ENCODE measurements around the gene CAMK1G. TPM values are rescaled to one million over a fixed set of nuclear protein-coding genes. Genes with fewer than 3 reads are reported as not detected.

The CAMK1G gene
- total and polyA plus RNA-seq, 2 of the 4 experiments (the other 2 are of a cell fraction), result 0.72 to 1.8 TPM

DNA sequence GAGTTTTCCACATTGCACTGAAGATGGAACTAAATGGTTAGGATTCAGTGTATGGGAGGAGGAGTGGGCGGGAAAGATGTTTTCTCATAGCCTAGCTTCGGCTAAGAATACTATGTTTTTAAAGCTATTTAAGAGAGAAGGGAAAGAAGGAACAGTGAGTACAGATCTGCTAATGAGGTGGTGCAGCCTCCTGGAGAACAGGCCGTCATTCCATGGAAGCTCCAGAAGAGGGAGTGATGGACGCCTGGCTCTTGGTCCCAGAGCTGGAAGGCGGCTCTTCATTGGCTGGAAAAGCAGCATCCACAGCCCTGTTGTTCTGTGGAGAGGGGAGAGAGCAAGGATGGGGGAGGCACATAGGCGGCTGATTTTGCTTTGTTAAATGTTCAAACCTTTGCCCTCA lies 6.9 kb downstream of the CAMK1G start:
- Histone ChIP-seq H2AK5ac (ENCODE audit: low read depth, low read length) (no peak overlapping the region), H3K23ac (ENCODE audit: low read depth, low read length) (no peak overlapping the region), H2BK15ac (ENCODE audit: low read depth, low read length) (no peak overlapping the region), H4K8ac (ENCODE audit: low read depth in 2 of 2, low read length in 2 of 2) (no peak overlapping the region), H3K4me2 (ENCODE audit: low read depth, low read length) (no peak overlapping the region), H3K79me1 (ENCODE audit: low read depth in 1 of 2, low read length in 2 of 2) (no peaks in the 10 kb centered on the region), H2BK120ac (ENCODE audit: low read depth, low read length) (no peak overlapping the region), H3K4ac (ENCODE audit: low read depth, low read length) (no peak overlapping the region), H3K9me1 (ENCODE audit: insufficient read depth, low read length) (no peaks in the 10 kb centered on the region; the same call in 1 of the 2 replicates), H4K91ac (ENCODE audit: insufficient read depth, low read depth, low read length) (no peak overlapping the region), H3K27ac (ENCODE audit: insufficient read depth, low read length) (no peak overlapping the region), H3K14ac (replicated peaks; ENCODE audit: low read depth, low read length) (no peak overlapping the region), H3K56ac (ENCODE audit: extremely low read depth, insufficient read depth, low read length) (no peak overlapping the region), H3K4me1 (ENCODE audit: control insufficient read depth, insufficient read depth, low read length) (peaks cover 3% of the 10 kb centered on the region; the same call in 1 of the 2 replicates), H3K4me3 (ENCODE audit: insufficient read depth, low read depth, low read length) (no peak overlapping the region), H2BK20ac (ENCODE audit: low read depth, low read length) (no peak overlapping the region), H4K5ac (ENCODE audit: low read depth, low read length) (no peak overlapping the region), H2AK9ac (replicated peaks; ENCODE audit: low read depth, low read length, poor library complexity) (no peak overlapping the region), H2AFZ (replicated peaks; ENCODE audit: low read length, poor library complexity) (no peak overlapping the region), H3K9me3 (ENCODE audit: control insufficient read depth, insufficient read depth, low read length) (no peaks in the 10 kb centered on the region), H3K9ac (ENCODE audit: low read depth, low read length) (no peak overlapping the region), H2BK5ac (ENCODE audit: low read depth, low read length, poor library complexity, severe bottlenecking) (no peak overlapping the region), H4K20me1 (ENCODE audit: insufficient read depth, low read length) (no peaks in the 10 kb centered on the region), H3K18ac (ENCODE audit: low read depth, low read length) (no peak overlapping the region), H3K27me3 (ENCODE audit: control insufficient read depth, insufficient read depth, low read length) (no peaks in the 10 kb centered on the region), H3K36me3 (ENCODE audit: control insufficient read depth, insufficient read depth, low read length) (no peaks in the 10 kb centered on the region)
- ATAC-seq (ENCODE audit: low read depth) (peak; percentile 75), DNase-seq (no peak)
- CTCF ChIA-PET, result interaction anchor here (0.7 to 1.0 kb wide), 2 partner anchors 10 to 26 kb away, joined by 3 read pairs; no protein-coding TSS in a partner anchor
- intact Hi-C loops (cut with micrococcal nuclease) (no loop called here), in situ Hi-C loops (cut with MboI; ENCODE audit: low sequenced_read_pairs) (no loop called here), dilution Hi-C loops (cut with HindIII; ENCODE audit: low sequenced_read_pairs, unreplicated experiment) (no loop called here)
- TF ChIP-seq RFX5 (IDR thresholded peaks at IDR 0.05; ENCODE audit: low read depth, low read length) (no peak), CHD1 (IDR thresholded peaks at IDR 0.05; ENCODE audit: low read depth, low read length) (no peak), SMC3 (IDR thresholded peaks at IDR 0.05; ENCODE audit: low read depth, low read length) (peak; percentile 29; the same call in 1 of the 2 replicates), POLR2A (IDR thresholded peaks at IDR 0.05; ENCODE audit: low read depth, low read length) (no peak), RAD21 (IDR thresholded peaks at IDR 0.05; ENCODE audit: low read length) (peak; percentile 32; the same call in 1 of the 2 replicates), RCOR1 (IDR thresholded peaks at IDR 0.05; ENCODE audit: insufficient replicate concordance, low read length) (no peak)
- TF ChIP-seq, protein P1, sequence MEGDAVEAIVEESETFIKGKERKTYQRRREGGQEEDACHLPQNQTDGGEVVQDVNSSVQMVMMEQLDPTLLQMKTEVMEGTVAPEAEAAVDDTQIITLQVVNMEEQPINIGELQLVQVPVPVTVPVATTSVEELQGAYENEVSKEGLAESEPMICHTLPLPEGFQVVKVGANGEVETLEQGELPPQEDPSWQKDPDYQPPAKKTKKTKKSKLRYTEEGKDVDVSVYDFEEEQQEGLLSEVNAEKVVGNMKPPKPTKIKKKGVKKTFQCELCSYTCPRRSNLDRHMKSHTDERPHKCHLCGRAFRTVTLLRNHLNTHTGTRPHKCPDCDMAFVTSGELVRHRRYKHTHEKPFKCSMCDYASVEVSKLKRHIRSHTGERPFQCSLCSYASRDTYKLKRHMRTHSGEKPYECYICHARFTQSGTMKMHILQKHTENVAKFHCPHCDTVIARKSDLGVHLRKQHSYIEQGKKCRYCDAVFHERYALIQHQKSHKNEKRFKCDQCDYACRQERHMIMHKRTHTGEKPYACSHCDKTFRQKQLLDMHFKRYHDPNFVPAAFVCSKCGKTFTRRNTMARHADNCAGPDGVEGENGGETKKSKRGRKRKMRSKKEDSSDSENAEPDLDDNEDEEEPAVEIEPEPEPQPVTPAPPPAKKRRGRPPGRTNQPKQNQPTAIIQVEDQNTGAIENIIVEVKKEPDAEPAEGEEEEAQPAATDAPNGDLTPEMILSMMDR (conservative IDR thresholded peaks at IDR 0.05; ENCODE audit: low read depth, low read length), result peak; percentile 35
- no TSS peak for BruUV-seq (replicated peaks)
- WGBS, 2 experiments (ENCODE audit: extremely low coverage in 2 of 2, insufficient read length in 1 of 2), result 79% methylated on average over 2 of the region's 6 CpGs; no CpG with 5 or more reads in 1 of the 2 experiments
- POLR2A ChIA-PET (ENCODE audit: unreplicated experiment), result no interaction called here

Measured in IMR-90 (cell line).